NOMO-1 treated with DMSO at 0.1 percent for 48 hours (cell line): ENCODE measurements around the gene KLRD1.
"Not testable (repeated sequence)": the region's sequence is repeated elsewhere in the genome, so short reads cannot be mapped to it uniquely, and the experiment has no call there.

Source experiments
- DNase-seq: peaks from one replicate; lab custom pipeline; 2025; ENCODE audit not compliant: unreplicated experiment; lab: John Stamatoyannopoulos, UW

Gene KLRD1

GRCh38 chr12:10307630-10308029 lies at the start of gene KLRD1:
Gene KLRD1, plus strand, starts transcription at chr12:10307870. Its CDS starts 208 bp downstream, at chr12:10308078.
- no peak for DNase-seq

- no peak for DNase-seq
These were observed 46.7 kb upstream of the KLRD1 start for GRCh38 chr12:10260927-10261326.

- no peak for DNase-seq
These were observed 39.6 kb upstream of the KLRD1 start for GRCh38 chr12:10268037-10268436.

GRCh38 chr12:10272467-10272866 lies 35.2 kb upstream of the KLRD1 start:
- DNase-seq, result no peak

- DNase-seq, result no peak
These were observed 30.9 kb upstream of the KLRD1 start for GRCh38 chr12:10276774-10277173.

GRCh38 chr12:10278104-10278503 lies 29.6 kb upstream of the KLRD1 start:
- DNase-seq, result no peak

GRCh38 chr12:10279937-10280336 lies 27.7 kb upstream of the KLRD1 start:
- DNase-seq, result no peak

- no peak for DNase-seq
These were observed 24.6 kb upstream of the KLRD1 start for GRCh38 chr12:10283027-10283426.

- no peak for DNase-seq
These were observed 21.8 kb upstream of the KLRD1 start for GRCh38 chr12:10285919-10286318.

GRCh38 chr12:10289005-10289754 lies 18.5 kb upstream of the KLRD1 start:
- DNase-seq, result no peak

- DNase-seq, result no peak
These were observed 16.6 kb upstream of the KLRD1 start for GRCh38 chr12:10291030-10291429.

- DNase-seq, result no peak
These were observed 14.5 kb upstream of the KLRD1 start for GRCh38 chr12:10293151-10293550.

- DNase-seq, result no peak
These were observed 14.0 kb upstream of the KLRD1 start for GRCh38 chr12:10293570-10294227.

- DNase-seq, result no peak
These were observed 6.6 kb upstream of the KLRD1 start for GRCh38 chr12:10301103-10301502.

GRCh38 chr12:10304161-10304574 lies 3.5 kb upstream of the KLRD1 start:
- no peak for DNase-seq

- DNase-seq, result no peak
These were observed 2.3 kb upstream of the KLRD1 start for GRCh38 chr12:10305411-10305810.

- DNase-seq, result peak; percentile 14
These were observed 3.5 kb downstream of the KLRD1 start for GRCh38 chr12:10310926-10311720.

- DNase-seq, result no peak
These were observed 11.7 kb downstream of the KLRD1 start for GRCh38 chr12:10319388-10319787.

GRCh38 chr12:10320643-10321042 lies 13.0 kb downstream of the KLRD1 start:
- DNase-seq, result no peak

GRCh38 chr12:10328691-10329090 lies 21.0 kb downstream of the KLRD1 start:
- not testable (repeated sequence) for DNase-seq

- peak; percentile 66 for DNase-seq
These were observed 24.1 kb downstream of the KLRD1 start for GRCh38 chr12:10331642-10332239.
